H9 (cell line): ENCODE results near the gene LRP8. TPM values are rescaled to one million over a fixed set of nuclear protein-coding genes. Genes with fewer than 3 reads are reported as not detected.

Source experiments
- DNase-seq: peaks from one replicate; pipeline ENCODE4 v3.0.0-alpha.2; 2017
- H2AFZ ChIP-seq: one replicate; pipeline ENCODE4 v1.6.1; 2013; ENCODE audit warnings: mild to moderate bottlenecking, low read length, control low read depth, moderate library complexity
- H2AK5ac ChIP-seq: 2 replicates; pipeline ENCODE4 v1.6.1; 2013; ENCODE audit warnings: low read length, control low read depth, mixed read lengths; ENCODE audit not compliant: insufficient read length
- H2BK120ac ChIP-seq: one replicate; pipeline ENCODE4 v1.6.1; 2013; ENCODE audit warnings: low read depth, mild to moderate bottlenecking, low read length, control low read depth, inconsistent platforms; ENCODE audit not compliant: poor library complexity, severe bottlenecking
- H2BK12ac ChIP-seq: 2 replicates; pipeline ENCODE4 v1.6.1; 2013; ENCODE audit warnings: low read length, control low read depth, mixed read lengths, low read depth; ENCODE audit not compliant: insufficient read length
- H2BK15ac ChIP-seq: 2 replicates; pipeline ENCODE4 v1.6.1; 2013; ENCODE audit warnings: low read depth, low read length, control low read depth
- H2BK20ac ChIP-seq: one replicate; pipeline ENCODE4 v1.6.1; 2013; ENCODE audit warnings: low read depth, mild to moderate bottlenecking, low read length, control low read depth, inconsistent platforms; ENCODE audit not compliant: poor library complexity, severe bottlenecking
- H2BK5ac ChIP-seq: 2 replicates; pipeline ENCODE4 v1.6.1; 2013; ENCODE audit warnings: low read length, control low read depth, mixed read lengths; ENCODE audit not compliant: insufficient read length
- H3K14ac ChIP-seq: 2 replicates; pipeline ENCODE4 v1.6.1; 2013; ENCODE audit warnings: low read length, control low read depth; ENCODE audit not compliant: insufficient read depth
- H3K18ac ChIP-seq: 2 replicates; pipeline ENCODE4 v1.6.1; 2013; ENCODE audit warnings: low read depth, mild to moderate bottlenecking, mixed read lengths, low read length, control low read depth; ENCODE audit not compliant: insufficient read length
- H3K23ac ChIP-seq: 2 replicates; pipeline ENCODE4 v1.6.1; 2013; ENCODE audit warnings: low read length, control low read depth, mixed read lengths, low read depth; ENCODE audit not compliant: insufficient read length
- H3K23me2 ChIP-seq: 2 replicates; pipeline ENCODE4 v1.6.1; 2013; ENCODE audit warnings: low read depth, mild to moderate bottlenecking, mixed read lengths, low read length, control low read depth; ENCODE audit not compliant: insufficient read length, poor library complexity, severe bottlenecking
- H3K27ac ChIP-seq: 2 replicates; pipeline ENCODE4 v1.5.1; 2013; ENCODE audit warnings: low read length, control low read depth, mixed read lengths, low read depth; ENCODE audit not compliant: insufficient read length
- H3K27me3 ChIP-seq: 2 replicates; pipeline ENCODE4 v1.6.1; 2013; ENCODE audit warnings: low read length, control low read depth, inconsistent platforms; ENCODE audit not compliant: insufficient read depth
- H3K4ac ChIP-seq: 2 replicates; pipeline ENCODE4 v1.6.1; 2013; ENCODE audit warnings: low read depth, mild to moderate bottlenecking, control low read depth, inconsistent platforms, low read length, moderate library complexity
- H3K4me1 ChIP-seq: 2 replicates; pipeline ENCODE4 v1.6.1; 2013; ENCODE audit warnings: low read length, control low read depth, inconsistent platforms; ENCODE audit not compliant: insufficient read depth
- H3K4me2 ChIP-seq: 2 replicates; pipeline ENCODE4 v1.6.1; 2013; ENCODE audit warnings: low read length, control low read depth, mixed read lengths; ENCODE audit not compliant: insufficient read length, insufficient read depth
- H3K56ac ChIP-seq: 2 replicates; pipeline ENCODE4 v1.6.1; 2013; ENCODE audit warnings: low read depth, mild to moderate bottlenecking, mixed read lengths, low read length, control low read depth; ENCODE audit not compliant: insufficient read length
- H3K79me1 ChIP-seq: 2 replicates; pipeline ENCODE4 v1.6.1; 2013; ENCODE audit warnings: low read depth, mild to moderate bottlenecking, moderate library complexity, low read length, control low read depth, inconsistent platforms; ENCODE audit not compliant: insufficient read depth, poor library complexity, severe bottlenecking
- H3K79me2 ChIP-seq: 2 replicates; pipeline ENCODE4 v1.6.1; 2013; ENCODE audit warnings: low read length, control low read depth, inconsistent platforms; ENCODE audit not compliant: insufficient read depth
- H3K9ac ChIP-seq: 2 replicates; pipeline ENCODE4 v1.6.1; 2013; ENCODE audit warnings: low read length, control low read depth, mixed read lengths; ENCODE audit not compliant: insufficient read length; ENCODE audit errors: extremely low read depth
- H3K9me3 ChIP-seq: one replicate; pipeline ENCODE4 v1.6.1; 2013; ENCODE audit warnings: low read depth, low read length, inconsistent platforms; ENCODE audit not compliant: control insufficient read depth
- H3T11ph ChIP-seq: one replicate; pipeline ENCODE4 v1.6.1; 2013; ENCODE audit warnings: mild to moderate bottlenecking, low read length, control low read depth, inconsistent platforms
- H4K20me1 ChIP-seq: one replicate; pipeline ENCODE4 v1.6.1; 2013; ENCODE audit not compliant: control insufficient read depth, insufficient read length, insufficient read depth
- H4K5ac ChIP-seq: 2 replicates; pipeline ENCODE4 v1.6.1; 2013; ENCODE audit warnings: low read depth, mild to moderate bottlenecking, mixed read lengths, low read length, control low read depth; ENCODE audit not compliant: insufficient read length
- H4K8ac ChIP-seq: replicated peaks from 2 replicates; pipeline ENCODE4 v1.6.1; 2013; ENCODE audit warnings: low read length, control low read depth, mixed read lengths, low read depth; ENCODE audit not compliant: insufficient read length
- H4K91ac ChIP-seq: 2 replicates; pipeline ENCODE4 v1.6.1; 2013; ENCODE audit warnings: low read depth, mild to moderate bottlenecking, moderate library complexity, mixed read lengths, low read length, control low read depth; ENCODE audit not compliant: insufficient read length
- H3K27ac Mint-ChIP-seq, 3 experiments: 2 replicates in 2 of 3; 3 replicates in 1 of 3; pipeline ENCODE4 v1.8.0; 2020 to 2021; ENCODE audit warnings: mixed read lengths in 3 of 3, mild to moderate bottlenecking in 1 of 3, moderate library complexity in 1 of 3
- H3K27me3 Mint-ChIP-seq: 2 replicates; pipeline ENCODE4 v1.8.0; 2021; ENCODE audit warnings: low read depth, mild to moderate bottlenecking, moderate library complexity, mixed read lengths
- H3K36me3 Mint-ChIP-seq, 3 experiments: 2 replicates in 2 of 3; 3 replicates in 1 of 3; pipeline ENCODE4 v1.8.0; 2020 to 2021; ENCODE audit warnings: low read depth in 3 of 3, mixed read lengths in 3 of 3; ENCODE audit not compliant: insufficient read depth in 1 of 3
- H3K4me1 Mint-ChIP-seq, 2 experiments: 2 replicates each; pipeline ENCODE4 v1.8.0; 2020; ENCODE audit warnings: mixed read lengths in 2 of 2
- H3K4me3 Mint-ChIP-seq, 2 experiments: 2 replicates in 1 of 2; 3 replicates in 1 of 2; pipeline ENCODE4 v1.8.0; 2020 to 2021; ENCODE audit warnings: mild to moderate bottlenecking in 2 of 2, mixed read lengths in 2 of 2, moderate library complexity in 1 of 2
- H3K9me3 Mint-ChIP-seq, 2 experiments: 2 replicates in 1 of 2; 3 replicates in 1 of 2; pipeline ENCODE4 v1.8.0; 2020; ENCODE audit warnings: mild to moderate bottlenecking in 2 of 2, mixed read lengths in 2 of 2, moderate library complexity in 1 of 2
- CTCF ChIP-seq: fragments of 200-600 bp; sonication (generic); conservative IDR thresholded peaks from 3 replicates; pipeline ENCODE4 v1.8.0; 2021; ENCODE audit warnings: antibody characterized with exemption, mild to moderate bottlenecking
- WGBS: extraction: QIAGEN DNeasy Blood & Tissue Kit; methylation state at CpG from one replicate; pipeline ENCODE4 v1.1.7; 2013; ENCODE audit warnings: missing lambda C conversion rate, low lambda C conversion rate, mixed read lengths; ENCODE audit not compliant: insufficient read length; ENCODE audit errors: extremely low coverage; 5-methylcytosine and 5-hydroxymethylcytosine counted together
- total RNA-seq: library from RNA; stranded (reverse); gene quantifications from 2 replicates; pipeline ENCODE4 v1.2.1, GENCODE V29; 2021

LRP8 gene
- total RNA-seq, 1 experiment from 2014 or later, result 78.6 TPM

- Histone ChIP-seq H3T11ph (no peak overlapping the region), H3K4me1 (peaks cover 3% of the 10 kb centered on the region; the same call in 1 of the 2 replicates), H3K4ac (no peak overlapping the region), H3K27ac (no peak overlapping the region), H3K14ac (no peak overlapping the region), H3K18ac (no peak overlapping the region), H4K20me1 (no peaks in the 10 kb centered on the region), H4K8ac (no peak overlapping the region), H2BK12ac (no peak overlapping the region), H3K79me2 (peaks cover 21% of the 10 kb centered on the region; the same call in 1 of the 2 replicates), H2BK120ac (no peak overlapping the region), H2AK5ac (no peak overlapping the region), H3K9me3 (no peaks in the 10 kb centered on the region), H3K4me2 (no peak overlapping the region), H3K23me2 (peaks cover 16% of the 10 kb centered on the region), H4K5ac (no peak overlapping the region), H2AFZ (no peak overlapping the region), H2BK15ac (no peak overlapping the region), H3K56ac (no peak overlapping the region), H4K91ac (no peak overlapping the region), H3K23ac (no peak overlapping the region), H2BK20ac (no peak overlapping the region), H2BK5ac (no peak overlapping the region), H3K9ac (no peak overlapping the region), H3K79me1 (peaks cover 10% of the 10 kb centered on the region), H3K27me3 (no peaks in the 10 kb centered on the region)
- WGBS, result no CpG with 5 or more reads among the region's 11 CpGs
- no peak overlapping the region for H3K4me3 Mint-ChIP-seq
- H3K27ac Mint-ChIP-seq, result peak overlapping the region in 1 of 3 experiments; percentile 73; a peak in 2 of 7 replicates
- TF ChIP-seq CTCF, result no peak
- peaks cover 0 to 3% of the 10 kb centered on the region in 2 experiments; a peak in 1 of 5 replicates for H3K9me3 Mint-ChIP-seq
- H3K4me1 Mint-ChIP-seq, result peaks cover 29 to 32% of the 10 kb centered on the region in 2 experiments
- H3K27me3 Mint-ChIP-seq, result no peaks in the 10 kb centered on the region; the same call in 1 of the 2 replicates
- no peak for DNase-seq
- H3K36me3 Mint-ChIP-seq, result peaks cover 36 to 76% (median 55%) of the 10 kb centered on the region in 3 experiments
Observed at GRCh38 chr1:53323316-53323715, 4.6 kb downstream of the LRP8 start.
